HepG2 (cell line): ENCODE measurements around the gene C11orf21. TPM values are rescaled to one million over a fixed set of nuclear protein-coding genes. Genes with fewer than 3 reads are reported as not detected.

Experiments
- ATAC-seq: fragments of 200-7000 bp; cut with Tn5 transposase; 3 replicates; pipeline ENCODE4 v1.9.1; 2020; ENCODE audit warnings: mild to moderate bottlenecking, moderate library complexity
- BruUV-seq: library from RNA; stranded (reverse); fragments of 400-500 nt; replicated peaks from 2 replicates; lab custom pipeline; 2021; lab: Mats Ljungman, UMichigan
- CTCF ChIA-PET: fragments of 300-600 bp; formaldehyde crosslinking; extraction: SDS; loops from one replicate; lab custom pipeline; 2021; ENCODE audit warnings: low total read pairs, inconsistent platforms, low intra/inter-chr PET ratio; lab: Yijun Ruan, JAX
- POLR2A ChIA-PET: fragments of 350-600 bp; sonication (Branson Sonifier 250); formaldehyde crosslinking; loops from one replicate; lab custom pipeline; 2020; ENCODE audit warnings: antibody characterized with exemption, inconsistent platforms; lab: Yijun Ruan, JAX
- DNase-seq: peaks from one replicate; pipeline ENCODE4 v3.0.0-alpha.2; 2015; ENCODE audit warnings: low spot score
- FAIRE-seq: peaks from 3 replicates; lab custom pipeline; 2011; peaks lifted over from hg19 to GRCh38; lab: Jason Lieb, UNC
- H2AFZ ChIP-seq: one replicate; pipeline ENCODE4 v1.6.1; 2011; ENCODE audit warnings: low read length, inconsistent platforms
- H3K27ac ChIP-seq: fragments of 300-600 bp; 3 replicates; pipeline ENCODE4 v1.8.0; 2011; ENCODE audit warnings: mixed run types, mild to moderate bottlenecking, mixed read lengths, low read length, inconsistent platforms; ENCODE audit not compliant: insufficient read depth; ENCODE audit errors: extremely low read length
- H3K27me3 ChIP-seq, 2 experiments: fragments of 200-600 bp in 1 of 2; 2 replicates in 1 of 2; 3 replicates in 1 of 2; pipeline versions ENCODE4 v1.6.0 to v1.8.0; 2011; ENCODE audit warnings: low read length in 2 of 2, mild to moderate bottlenecking in 2 of 2, moderate library complexity in 2 of 2, inconsistent platforms in 1 of 2; ENCODE audit not compliant: insufficient read depth in 2 of 2, control insufficient read depth in 1 of 2
- H3K36me3 ChIP-seq, 2 experiments: fragments of 200-600 bp in 1 of 2; replicated peaks in 1 of 2; 2 replicates in 1 of 2; 3 replicates in 1 of 2; pipeline versions ENCODE4 v1.5.1 to v1.8.0; 2011; ENCODE audit warnings: low read length in 2 of 2, inconsistent platforms in 1 of 2; ENCODE audit not compliant: insufficient read depth in 2 of 2, control insufficient read depth in 1 of 2
- H3K4me1 ChIP-seq: 2 replicates; pipeline ENCODE4 v1.5.1; 2012; ENCODE audit warnings: low read length, inconsistent platforms; ENCODE audit not compliant: insufficient read depth
- H3K4me2 ChIP-seq: 2 replicates; pipeline ENCODE4 v1.6.0; 2011; ENCODE audit warnings: low read depth, low read length, inconsistent platforms
- H3K4me3 ChIP-seq, 3 experiments: fragments of 200-600 bp in 1 of 3; sonication (generic), shearing (Covaris generic) in 1 of 3; replicated peaks in 1 of 3; 2 replicates each; pipeline ENCODE4 v1.5.1; 2011 to 2016; ENCODE audit warnings: low read length in 3 of 3, inconsistent platforms in 2 of 3, low read depth in 2 of 3, mild to moderate bottlenecking in 2 of 3, control low read depth in 1 of 3, mixed read lengths in 1 of 3; ENCODE audit not compliant: insufficient read depth in 1 of 3
- H3K79me2 ChIP-seq: one replicate; pipeline ENCODE4 v1.6.1; 2011; ENCODE audit warnings: low read length, inconsistent platforms; ENCODE audit not compliant: insufficient read depth
- H3K9ac ChIP-seq: 2 replicates; pipeline ENCODE4 v1.6.0; 2011; ENCODE audit warnings: mild to moderate bottlenecking, low read depth, low read length, inconsistent platforms; ENCODE audit not compliant: insufficient read depth
- H3K9me3 ChIP-seq: 2 replicates; pipeline ENCODE4 v1.5.1; 2012; ENCODE audit warnings: mild to moderate bottlenecking, low read length
- H4K20me1 ChIP-seq: 2 replicates; pipeline ENCODE4 v1.6.0; 2011; ENCODE audit warnings: inconsistent platforms, mild to moderate bottlenecking, low read length, moderate library complexity; ENCODE audit not compliant: insufficient read depth
- ATF1 ChIP-seq: IDR thresholded peaks from 2 replicates; pipeline ENCODE4 v1.6.1; 2016; ENCODE audit warnings: mild to moderate bottlenecking, control low read depth
- JUND ChIP-seq: sonication (generic); formaldehyde crosslinking; IDR thresholded peaks from 2 replicates; pipeline ENCODE4 v1.8.0; 2022; ENCODE audit warnings: mild to moderate bottlenecking, missing genetic modification reagents
- MAFK ChIP-seq, 2 experiments: IDR thresholded peaks in 1 of 2; conservative IDR thresholded peaks in 1 of 2; 2 replicates each; pipeline ENCODE4 v1.6.1; 2011; ENCODE audit warnings: improper control_type of control experiment in 2 of 2, low read length in 2 of 2
- PCBP1 ChIP-seq: fragments of 200-400 bp; formaldehyde crosslinking; IDR thresholded peaks from 2 replicates; pipeline ENCODE4 v1.6.1; 2017; ENCODE audit warnings: mild to moderate bottlenecking, low read depth, low read length, borderline replicate concordance
- SIX4 ChIP-seq: sonication (generic); formaldehyde crosslinking; IDR thresholded peaks from 2 replicates; pipeline ENCODE4 v1.4.0; 2020; ENCODE audit warnings: missing genetic modification reagents
- TCF7L2 ChIP-seq: IDR thresholded peaks from 2 replicates; pipeline ENCODE4 v1.6.1; 2011; ENCODE audit warnings: mild to moderate bottlenecking, low read depth, low read length, moderate library complexity
- ZFP36L1 ChIP-seq: sonication (generic); formaldehyde crosslinking; IDR thresholded peaks from 2 replicates; pipeline ENCODE4 v1.8.0; 2022; ENCODE audit warnings: mild to moderate bottlenecking, missing genetic modification reagents, moderate library complexity
- ZNF589 ChIP-seq: sonication (generic); formaldehyde crosslinking; conservative IDR thresholded peaks from 2 replicates; pipeline ENCODE4 v1.8.0; 2022; ENCODE audit warnings: mild to moderate bottlenecking, moderate library complexity, missing genetic modification reagents
- WGBS: methylation state at CpG from one replicate; pipeline ENCODE4 v1.1.6; 2017; ENCODE audit warnings: low lambda C conversion rate; 5-methylcytosine and 5-hydroxymethylcytosine counted together
- in situ Hi-C: cut with HindIII; loops from 2 replicates; pipeline ENCODE4 v1.10.0; 2017; ENCODE audit warnings: low pct_unique_long_range_greater_than_20kb; ENCODE audit not compliant: extremely low pct_ligation_motif_present
- intact Hi-C: fragments of 100-400 bp; cut with micrococcal nuclease; formaldehyde crosslinking; loops from one replicate; pipeline ENCODE4 v1.10.0; 2022; ENCODE audit not compliant: unreplicated experiment
- polyA plus RNA-seq, 8 experiments: library from polyadenylated mRNA; depleted of rRNA in 3 of 8; stranded (reverse) in 7 of 8; unstranded in 1 of 8; fragments of >200 nt; fragmentation: Illumina TruSeq in 4 of 8; extraction: Trizol in 4 of 8; gene quantifications; 2 replicates each; pipeline versions ENCODE4 v1.2.1 to v1.2.3, GENCODE V29; 2011 to 2016; ENCODE audit warnings: low read depth in 4 of 8, missing spikeins in 1 of 8, mixed read lengths in 1 of 8; ENCODE audit not compliant: insufficient read depth in 1 of 8
- total RNA-seq, 5 experiments: library from RNA; depleted of rRNA; stranded (reverse); fragments of >200 nt; fragmentation: Illumina TruSeq; extraction: Trizol; gene quantifications; 2 replicates each; pipeline ENCODE4 v1.2.3, GENCODE V29; 2016; ENCODE audit warnings: low read depth in 1 of 5
- TF ChIP-seq, protein P1 (sequence below): sonication (generic); formaldehyde crosslinking; IDR thresholded peaks from 2 replicates; pipeline ENCODE4 v1.4.0; 2020; ENCODE audit warnings: missing genetic modification reagents, low read depth, mild to moderate bottlenecking, borderline replicate concordance
- TF ChIP-seq, protein P2 (sequence below): sonication (generic); formaldehyde crosslinking; IDR thresholded peaks from 2 replicates; pipeline ENCODE4 v1.4.0; 2020; ENCODE audit warnings: mild to moderate bottlenecking, missing genetic modification reagents
- TF ChIP-seq, protein P3 (sequence below): sonication (generic); formaldehyde crosslinking; IDR thresholded peaks from 2 replicates; pipeline ENCODE4 v1.5.0; 2020; ENCODE audit warnings: missing genetic modification reagents, mild to moderate bottlenecking, borderline replicate concordance

The C11orf21 gene
- total and polyA plus RNA-seq, 2 of the 13 experiments (the other 11 are each of a cell fraction or from before 2014, with no cell fraction given): 0.08 TPM; not detected in 1

DNA sequence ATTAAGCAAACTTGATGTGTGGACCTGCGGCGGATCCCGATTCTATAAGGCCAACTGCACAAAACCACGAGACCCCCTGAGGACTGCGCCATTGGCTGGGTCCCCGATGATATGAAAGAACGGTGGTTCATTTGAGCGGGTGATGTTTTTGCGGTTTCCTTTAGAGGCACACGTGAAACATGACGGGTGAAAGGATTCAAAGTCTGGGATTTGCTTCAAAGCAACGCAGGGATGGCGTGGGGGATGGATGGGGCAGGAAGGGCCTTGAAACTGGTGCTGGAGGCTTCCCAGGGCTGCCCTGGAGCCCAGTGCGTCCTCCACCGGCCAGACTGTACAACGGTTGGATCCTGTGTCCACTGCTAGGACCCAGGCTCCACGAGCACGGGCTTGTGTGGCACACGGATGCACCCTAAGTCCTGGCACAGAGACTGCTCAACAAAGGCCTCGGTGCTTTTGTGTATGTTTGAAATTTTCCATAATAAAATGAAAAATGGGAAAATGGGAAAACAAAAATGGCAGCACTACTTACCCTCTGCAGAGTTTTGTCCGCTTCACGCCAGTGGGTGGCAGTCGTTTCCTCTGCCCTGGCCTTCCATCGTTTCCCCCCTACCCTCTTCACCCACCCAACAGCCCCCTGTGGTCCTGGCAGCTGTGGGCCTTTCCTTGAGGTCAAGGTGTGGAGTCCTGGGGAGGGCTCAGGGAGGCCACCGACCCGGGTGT lies 35.0 kb downstream of the C11orf21 start:
- in situ Hi-C loops: no loop called here
- BruUV-seq: no TSS peak
- ChIA-PET POLR2A (no interaction called here), CTCF (no interaction called here)
- Histone ChIP-seq H2AFZ (no peak overlapping the region), H3K79me2 (no peaks in the 10 kb centered on the region), H3K27ac (no peak overlapping the region), H3K4me1 (peaks cover 10% of the 10 kb centered on the region; the same call in 1 of the 2 replicates), H3K4me3 (no peak overlapping the region), H3K36me3 (no peaks in the 10 kb centered on the region), H3K4me2 (no peak overlapping the region), H3K27me3 (peaks cover 6 to 41% of the 10 kb centered on the region in 2 experiments; a peak in 4 of 5 replicates), H4K20me1 (no peaks in the 10 kb centered on the region), H3K9ac (no peak overlapping the region), H3K9me3 (no peaks in the 10 kb centered on the region)
- 83% methylated on average over 24 of the region's 26 CpGs for WGBS
- ATAC-seq (no peak), DNase-seq (no peak), FAIRE-seq (no peak)
- intact Hi-C loops: loop anchor here (10.0 kb wide), 1 partner anchor 52 kb away; no protein-coding TSS in a partner anchor
- TF ChIP-seq, protein P1, sequence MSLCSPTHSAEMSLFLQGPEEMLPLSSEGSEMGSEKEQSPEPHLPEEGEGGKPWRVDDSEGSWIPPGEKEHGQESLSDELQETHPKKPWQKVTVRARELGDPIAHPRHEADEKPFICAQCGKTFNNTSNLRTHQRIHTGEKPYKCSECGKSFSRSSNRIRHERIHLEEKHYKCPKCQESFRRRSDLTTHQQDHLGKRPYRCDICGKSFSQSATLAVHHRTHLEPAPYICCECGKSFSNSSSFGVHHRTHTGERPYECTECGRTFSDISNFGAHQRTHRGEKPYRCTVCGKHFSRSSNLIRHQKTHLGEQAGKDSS (CRISPR knock-in tag): no peak
- TF ChIP-seq TCF7L2: no peak
- no peak for TF ChIP-seq JUND
- no peak for TF ChIP-seq PCBP1

DNA sequence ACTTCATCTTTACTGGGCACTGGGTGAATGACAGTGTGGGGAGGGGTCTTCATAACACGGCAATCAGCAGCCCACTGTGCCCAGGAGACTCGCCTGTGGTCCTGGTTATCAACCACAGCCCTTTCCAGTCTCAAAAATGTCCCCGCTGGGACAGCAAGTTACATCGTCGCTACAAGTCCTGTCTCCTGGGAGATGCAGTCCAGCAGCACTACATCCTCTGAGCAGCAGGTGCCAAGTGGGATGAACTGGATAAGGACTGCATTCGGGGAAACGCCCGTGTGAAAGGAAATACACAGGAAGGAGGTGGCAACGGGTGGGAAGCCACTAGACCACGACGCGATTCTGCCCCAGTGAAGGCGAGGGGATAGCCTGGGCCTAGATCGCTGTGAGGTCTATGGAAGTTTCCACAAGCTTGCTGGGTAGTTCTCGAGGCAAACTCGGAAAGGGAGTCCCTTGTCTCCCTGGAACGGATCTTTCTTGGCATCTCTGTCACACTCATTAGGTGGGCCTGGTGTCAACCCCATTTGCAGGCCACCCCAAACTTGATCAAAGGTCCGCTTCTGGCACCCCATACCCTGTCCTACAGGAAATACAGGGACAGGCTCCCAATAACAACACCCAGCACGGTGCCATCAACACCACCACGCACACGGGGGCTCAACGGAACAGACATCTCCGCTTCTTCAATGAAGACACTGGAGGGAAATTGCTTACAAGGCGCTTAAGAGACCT lies 35.7 kb downstream of the C11orf21 start:
- H3K27me3 ChIP-seq: peaks cover 7 to 48% of the 10 kb centered on the region in 2 experiments; a peak in 4 of 5 replicates
- no peak for ATAC-seq
- H3K36me3 ChIP-seq: no peaks in the 10 kb centered on the region
- H3K79me2 ChIP-seq: no peaks in the 10 kb centered on the region
- no peaks in the 10 kb centered on the region for H3K9me3 ChIP-seq
- H3K9ac ChIP-seq: no peak overlapping the region
- H3K27ac ChIP-seq: no peak overlapping the region
- H3K4me2 ChIP-seq: no peak overlapping the region
- no peaks in the 10 kb centered on the region for H4K20me1 ChIP-seq
- H2AFZ ChIP-seq: no peak overlapping the region
- no peak for FAIRE-seq
- in situ Hi-C loops: no loop called here
- no TSS peak for BruUV-seq
- peaks cover 10% of the 10 kb centered on the region; the same call in 1 of the 2 replicates for H3K4me1 ChIP-seq
- ChIA-PET POLR2A (no interaction called here), CTCF (no interaction called here)
- intact Hi-C loops: loop anchor here (10.0 kb wide), 1 partner anchor 51 kb away; no protein-coding TSS in a partner anchor
- no peak overlapping the region for H3K4me3 ChIP-seq
- no peak for DNase-seq
- 71% methylated on average over 22 of the region's 24 CpGs for WGBS
- TF ChIP-seq ZNF589 (CRISPR knock-in tag) (no peak), ATF1 (CRISPR knock-in tag) (no peak), SIX4 (CRISPR knock-in tag) (no peak), MAFK (conservative IDR thresholded peaks at IDR 0.05 in 1 of 2, IDR thresholded peaks at IDR 0.05 in 1 of 2; ENCODE audit: low read length in 2 of 2) (peak; percentile 11 to 33; a peak in 3 of 4 replicates), ZFP36L1 (CRISPR knock-in tag) (no peak)
- TF ChIP-seq, protein P2, sequence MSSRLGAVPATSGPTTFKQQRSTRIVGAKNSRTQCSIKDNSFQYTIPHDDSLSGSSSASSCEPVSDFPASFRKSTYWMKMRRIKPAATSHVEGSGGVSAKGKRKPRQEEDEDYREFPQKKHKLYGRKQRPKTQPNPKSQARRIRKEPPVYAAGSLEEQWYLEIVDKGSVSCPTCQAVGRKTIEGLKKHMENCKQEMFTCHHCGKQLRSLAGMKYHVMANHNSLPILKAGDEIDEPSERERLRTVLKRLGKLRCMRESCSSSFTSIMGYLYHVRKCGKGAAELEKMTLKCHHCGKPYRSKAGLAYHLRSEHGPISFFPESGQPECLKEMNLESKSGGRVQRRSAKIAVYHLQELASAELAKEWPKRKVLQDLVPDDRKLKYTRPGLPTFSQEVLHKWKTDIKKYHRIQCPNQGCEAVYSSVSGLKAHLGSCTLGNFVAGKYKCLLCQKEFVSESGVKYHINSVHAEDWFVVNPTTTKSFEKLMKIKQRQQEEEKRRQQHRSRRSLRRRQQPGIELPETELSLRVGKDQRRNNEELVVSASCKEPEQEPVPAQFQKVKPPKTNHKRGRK (CRISPR knock-in tag): no peak
- TF ChIP-seq, protein P3, sequence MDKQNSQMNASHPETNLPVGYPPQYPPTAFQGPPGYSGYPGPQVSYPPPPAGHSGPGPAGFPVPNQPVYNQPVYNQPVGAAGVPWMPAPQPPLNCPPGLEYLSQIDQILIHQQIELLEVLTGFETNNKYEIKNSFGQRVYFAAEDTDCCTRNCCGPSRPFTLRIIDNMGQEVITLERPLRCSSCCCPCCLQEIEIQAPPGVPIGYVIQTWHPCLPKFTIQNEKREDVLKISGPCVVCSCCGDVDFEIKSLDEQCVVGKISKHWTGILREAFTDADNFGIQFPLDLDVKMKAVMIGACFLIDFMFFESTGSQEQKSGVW (CRISPR knock-in tag): no peak
